ENCODE results near the gene EXOC3L1. TPM values are rescaled to one million over a fixed set of nuclear protein-coding genes. Genes with fewer than 3 reads are reported as not detected.

The EXOC3L1 gene
- total RNA-seq, 1 donor from 2014 or later: 2.5 TPM

DNA sequence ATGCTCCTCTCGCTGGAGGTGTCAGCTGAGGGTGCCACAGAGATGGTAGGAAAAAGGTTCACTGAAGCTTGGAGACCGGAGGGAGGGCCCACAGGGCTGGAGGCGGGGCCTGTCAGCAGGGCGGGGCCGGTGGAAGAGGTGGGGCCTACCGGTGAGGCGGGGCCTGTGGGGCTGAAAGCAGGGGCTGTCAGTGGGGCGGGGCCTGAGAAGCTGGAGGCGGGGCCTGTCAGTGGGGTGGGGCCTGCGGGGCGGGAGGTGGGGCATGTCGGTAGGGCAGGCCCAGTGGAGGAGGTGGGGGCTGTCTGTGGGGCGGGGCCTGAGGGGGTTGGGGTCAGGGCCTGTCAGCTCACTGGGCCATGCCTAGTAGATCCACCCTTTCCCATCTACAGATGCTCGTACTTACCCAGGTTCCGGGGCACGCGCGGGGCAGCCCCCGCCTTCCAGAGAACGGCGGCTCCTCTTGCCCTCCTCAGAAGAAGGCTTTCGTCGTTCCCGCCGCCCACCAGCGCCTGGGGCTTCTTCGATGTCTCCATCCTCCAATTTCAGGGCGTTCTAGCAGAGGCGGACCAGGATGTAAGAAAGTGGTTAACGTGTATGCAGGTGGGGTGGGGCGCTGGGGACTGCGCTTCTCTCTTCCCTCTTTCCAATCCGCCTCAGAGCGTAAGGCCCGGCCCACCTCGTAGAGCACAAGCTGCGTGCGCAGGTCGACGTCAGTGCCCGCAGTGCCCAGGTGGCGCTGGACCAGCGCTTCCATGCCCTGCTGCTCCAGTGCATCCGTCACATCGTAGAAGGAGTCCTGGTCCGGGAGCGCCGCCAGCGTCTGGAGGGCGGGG lies 46.8 kb upstream of the EXOC3L1 start:
- Histone ChIP-seq H3K9me3 (no peaks in the 10 kb centered on the region), H3K4me1 (no peaks in the 10 kb centered on the region), H3K27ac (no peak overlapping the region), H3K36me3 (peaks cover 0 to 48% of the 10 kb centered on the region in 2 donors), H3K4me3 (no peak overlapping the region), H3K27me3 (no peaks in the 10 kb centered on the region)
- no peak for DNase-seq (ENCODE audit: extremely low spot score in 2 of 2)
- TF ChIP-seq POLR2A (IDR thresholded peaks at IDR 0.05) (no peak), POLR2AphosphoS5 (IDR thresholded peaks at IDR 0.05; ENCODE audit: insufficient read depth in 1 of 2, low read depth in 1 of 2) (no peak)
- TF ChIP-seq, protein P1, sequence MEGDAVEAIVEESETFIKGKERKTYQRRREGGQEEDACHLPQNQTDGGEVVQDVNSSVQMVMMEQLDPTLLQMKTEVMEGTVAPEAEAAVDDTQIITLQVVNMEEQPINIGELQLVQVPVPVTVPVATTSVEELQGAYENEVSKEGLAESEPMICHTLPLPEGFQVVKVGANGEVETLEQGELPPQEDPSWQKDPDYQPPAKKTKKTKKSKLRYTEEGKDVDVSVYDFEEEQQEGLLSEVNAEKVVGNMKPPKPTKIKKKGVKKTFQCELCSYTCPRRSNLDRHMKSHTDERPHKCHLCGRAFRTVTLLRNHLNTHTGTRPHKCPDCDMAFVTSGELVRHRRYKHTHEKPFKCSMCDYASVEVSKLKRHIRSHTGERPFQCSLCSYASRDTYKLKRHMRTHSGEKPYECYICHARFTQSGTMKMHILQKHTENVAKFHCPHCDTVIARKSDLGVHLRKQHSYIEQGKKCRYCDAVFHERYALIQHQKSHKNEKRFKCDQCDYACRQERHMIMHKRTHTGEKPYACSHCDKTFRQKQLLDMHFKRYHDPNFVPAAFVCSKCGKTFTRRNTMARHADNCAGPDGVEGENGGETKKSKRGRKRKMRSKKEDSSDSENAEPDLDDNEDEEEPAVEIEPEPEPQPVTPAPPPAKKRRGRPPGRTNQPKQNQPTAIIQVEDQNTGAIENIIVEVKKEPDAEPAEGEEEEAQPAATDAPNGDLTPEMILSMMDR (IDR thresholded peaks at IDR 0.05): no peak
- intact Hi-C loops (cut with DNase I): no loop called here

DNA sequence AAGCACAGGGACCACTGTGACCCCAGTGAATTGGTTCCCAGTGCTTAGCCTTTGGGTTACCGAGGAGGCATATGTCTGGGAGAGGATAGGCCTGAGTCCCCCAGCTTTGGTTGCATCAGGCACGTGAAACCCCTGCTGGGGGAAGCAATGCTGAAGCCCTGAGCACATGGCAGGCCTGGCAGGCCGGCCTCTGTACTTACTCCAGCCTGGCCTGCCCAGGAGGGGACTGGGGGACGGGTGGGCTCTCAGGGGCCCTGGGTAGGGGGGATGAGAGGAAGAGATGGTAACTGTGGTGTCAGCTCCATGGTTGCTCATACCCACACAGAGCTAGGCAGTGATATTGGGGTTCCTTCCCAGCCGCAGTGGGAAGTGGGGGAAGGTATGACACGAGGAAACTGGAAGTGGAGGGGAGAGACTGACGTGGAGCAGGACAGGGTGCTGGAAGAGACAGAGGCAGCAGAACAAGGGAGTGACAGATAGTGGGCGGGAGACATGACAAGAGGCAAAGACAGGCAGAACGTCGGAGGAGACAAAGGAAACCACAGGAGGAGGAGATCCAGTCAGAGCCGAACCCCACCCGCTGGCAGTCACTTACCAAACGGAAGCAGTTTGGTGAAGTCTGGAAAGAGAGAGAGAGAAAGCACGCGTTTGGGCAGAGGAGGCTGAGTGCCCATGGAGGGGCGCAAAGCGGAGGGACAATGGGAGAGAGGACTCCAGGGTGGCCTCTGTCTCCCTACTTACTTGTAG lies 46.1 kb upstream of the EXOC3L1 start:
- intact Hi-C loops (cut with DNase I): no loop called here
- no peaks in the 10 kb centered on the region for H3K27me3 ChIP-seq
- peaks cover 0 to 56% of the 10 kb centered on the region in 2 donors for H3K36me3 ChIP-seq
- no peak for DNase-seq (ENCODE audit: extremely low spot score in 2 of 2)
- no peak overlapping the region for H3K4me3 ChIP-seq
- no peaks in the 10 kb centered on the region for H3K4me1 ChIP-seq
- H3K9me3 ChIP-seq: no peaks in the 10 kb centered on the region
- no peak for TF ChIP-seq POLR2A (IDR thresholded peaks at IDR 0.05)
- TF ChIP-seq POLR2AphosphoS5 (IDR thresholded peaks at IDR 0.05; ENCODE audit: insufficient read depth in 1 of 2, low read depth in 1 of 2): no peak
- TF ChIP-seq, protein P1 (IDR thresholded peaks at IDR 0.05): no peak
- H3K27ac ChIP-seq: no peak overlapping the region

DNA sequence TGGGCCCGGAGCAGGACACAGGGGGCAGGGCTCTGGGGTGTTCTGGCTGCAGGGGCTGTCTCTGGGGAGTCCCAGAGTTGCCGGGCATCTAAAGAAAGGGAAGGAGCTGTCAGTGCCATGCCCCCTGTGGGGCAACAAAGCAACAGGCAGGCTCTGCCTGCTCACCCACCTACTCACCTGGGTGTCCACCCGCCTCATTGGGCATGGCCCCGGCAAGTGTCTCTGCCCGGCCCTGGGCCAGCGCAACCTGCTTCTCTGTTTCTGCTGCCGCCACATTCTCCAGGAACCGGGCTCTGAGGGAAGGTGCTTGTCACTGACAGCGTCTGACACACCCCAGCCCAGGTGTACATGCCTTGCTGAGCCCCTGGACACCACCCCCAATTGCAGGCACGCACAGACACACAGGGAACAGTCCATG lies 44.3 kb upstream of the EXOC3L1 start:
- peaks cover 0 to 74% of the 10 kb centered on the region in 2 donors for H3K36me3 ChIP-seq
- intact Hi-C loops (cut with DNase I): no loop called here
- DNase-seq (ENCODE audit: extremely low spot score in 2 of 2): no peak

DNA sequence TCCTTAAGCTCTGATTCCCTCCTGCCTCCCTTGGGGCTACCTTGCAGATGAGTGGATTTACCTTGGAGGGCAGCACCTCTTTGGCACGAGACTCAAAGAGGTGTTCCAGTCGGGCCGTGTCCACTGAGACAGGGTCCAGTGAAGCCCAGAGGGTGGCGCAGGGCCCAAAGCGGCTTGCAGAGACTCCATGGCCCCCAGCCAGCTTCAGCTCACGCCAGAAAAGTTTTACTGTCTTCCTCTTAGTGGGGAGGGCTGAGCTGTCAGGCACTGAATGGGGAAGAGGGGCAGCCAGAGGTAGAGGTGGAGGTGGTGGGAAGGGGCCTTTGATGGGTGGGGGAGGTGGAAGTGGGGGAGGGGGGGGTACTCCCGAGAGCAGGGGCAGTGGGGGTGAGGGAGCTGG lies 43.7 kb upstream of the EXOC3L1 start:
- intact Hi-C loops (cut with DNase I): no loop called here
- TF ChIP-seq POLR2A (IDR thresholded peaks at IDR 0.05): no peak
- Histone ChIP-seq H3K4me1 (peaks cover 1% of the 10 kb centered on the region), H3K27me3 (no peaks in the 10 kb centered on the region), H3K9me3 (no peaks in the 10 kb centered on the region), H3K36me3 (peaks cover 0 to 80% of the 10 kb centered on the region in 2 donors), H3K4me3 (no peak overlapping the region), H3K27ac (no peak overlapping the region)
- DNase-seq (ENCODE audit: extremely low spot score in 2 of 2): no peak

More for the DNA sequence above, 44.3 kb upstream of the EXOC3L1 start:
- Histone ChIP-seq H3K9me3 (no peaks in the 10 kb centered on the region), H3K4me1 (no peaks in the 10 kb centered on the region), H3K27ac (no peak overlapping the region), H3K27me3 (no peaks in the 10 kb centered on the region), H3K4me3 (no peak overlapping the region)
- TF ChIP-seq, protein P1 (IDR thresholded peaks at IDR 0.05): no peak
- TF ChIP-seq POLR2A (IDR thresholded peaks at IDR 0.05) (no peak), POLR2AphosphoS5 (IDR thresholded peaks at IDR 0.05; ENCODE audit: insufficient read depth in 1 of 2, low read depth in 1 of 2) (no peak)

DNA sequence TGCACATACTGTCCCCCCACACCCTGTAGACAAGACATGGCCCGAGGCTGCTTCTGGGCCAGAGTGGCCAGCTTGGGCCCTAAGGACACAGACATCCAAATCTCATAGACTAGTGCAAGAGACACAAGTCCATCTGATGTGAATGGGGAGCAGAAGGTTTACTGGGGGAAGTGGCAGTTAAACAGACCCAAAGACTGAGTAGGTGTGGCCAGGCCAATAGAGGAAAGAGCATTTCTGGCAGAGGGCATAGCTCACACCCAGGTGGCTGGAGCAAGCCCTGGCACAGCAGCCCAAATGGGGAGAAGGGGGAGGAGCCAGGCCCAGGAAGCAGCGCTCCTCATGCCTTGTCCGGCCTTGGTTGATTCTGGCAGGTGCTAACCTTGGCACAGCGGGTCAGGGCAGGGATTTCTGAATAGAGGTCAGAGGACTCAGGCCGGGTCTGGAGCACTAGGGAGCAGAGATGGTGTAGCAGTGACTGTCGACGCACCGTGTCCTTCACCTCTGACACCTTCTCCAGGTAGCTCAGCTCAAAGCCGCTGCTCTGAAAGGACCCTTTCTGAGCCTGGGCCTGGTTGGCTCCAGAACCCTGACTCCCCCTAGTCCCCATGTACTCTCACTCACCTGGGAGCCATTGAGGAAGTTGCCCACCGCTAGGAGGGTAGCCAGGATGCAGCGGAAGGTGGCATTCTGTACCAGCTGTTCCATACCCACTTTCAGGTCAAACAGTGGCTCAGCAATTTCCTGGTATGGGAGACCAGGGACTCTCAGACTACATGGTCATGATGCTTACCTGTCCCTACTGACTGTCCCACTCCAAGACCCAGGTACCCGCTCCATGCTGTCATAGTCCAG lies 41.1 kb upstream of the EXOC3L1 start:
- intact Hi-C loops (cut with DNase I): no loop called here
- Histone ChIP-seq H3K4me1 (peaks cover 18% of the 10 kb centered on the region), H3K9me3 (no peaks in the 10 kb centered on the region), H3K27ac (no peak overlapping the region), H3K27me3 (no peaks in the 10 kb centered on the region), H3K36me3 (peaks cover 0 to 60% of the 10 kb centered on the region in 2 donors), H3K4me3 (no peak overlapping the region)
- no peak for DNase-seq (ENCODE audit: extremely low spot score in 2 of 2)
- TF ChIP-seq POLR2A (IDR thresholded peaks at IDR 0.05): no peak
- TF ChIP-seq POLR2AphosphoS5 (IDR thresholded peaks at IDR 0.05; ENCODE audit: insufficient read depth in 1 of 2, low read depth in 1 of 2): no peak
- TF ChIP-seq, protein P1 (IDR thresholded peaks at IDR 0.05): no peak

All from vagina (tissue), 2 donors.